ENCODE results near the gene NF2.

NF2 gene

GRCh38 chr22:29654882-29655281, 51.4 kb downstream of the NF2 start:
- DNase-seq (ENCODE audit: extremely low read depth, low read depth) = no peak
- no peak for TF ChIP-seq CTCF (IDR thresholded peaks at IDR 0.05; ENCODE audit: low read depth, low read length)

- no peak for DNase-seq (ENCODE audit: extremely low read depth, low read depth)
- no peak for TF ChIP-seq CTCF (IDR thresholded peaks at IDR 0.05; ENCODE audit: low read depth, low read length)
Observed at GRCh38 chr22:29658176-29658575, 54.7 kb downstream of the NF2 start.

- no peak for TF ChIP-seq CTCF (IDR thresholded peaks at IDR 0.05; ENCODE audit: low read depth, low read length)
- DNase-seq (ENCODE audit: extremely low read depth, low read depth) = no peak
Observed at GRCh38 chr22:29660021-29660420, 56.6 kb downstream of the NF2 start.

GRCh38 chr22:29661336-29661735, 57.9 kb downstream of the NF2 start:
- no peak for TF ChIP-seq CTCF (IDR thresholded peaks at IDR 0.05; ENCODE audit: low read depth, low read length)
- peak; percentile 10 for DNase-seq (ENCODE audit: extremely low read depth, low read depth)

- TF ChIP-seq CTCF (IDR thresholded peaks at IDR 0.05; ENCODE audit: low read depth, low read length) = no peak
- no peak for DNase-seq (ENCODE audit: extremely low read depth, low read depth)
Observed at GRCh38 chr22:29663180-29663821, 59.9 kb downstream of the NF2 start.

- no peak for DNase-seq (ENCODE audit: extremely low read depth, low read depth)
- TF ChIP-seq CTCF (IDR thresholded peaks at IDR 0.05; ENCODE audit: low read depth, low read length) = no peak
Observed at GRCh38 chr22:29665486-29665885, 62.1 kb downstream of the NF2 start.

- TF ChIP-seq CTCF (IDR thresholded peaks at IDR 0.05; ENCODE audit: low read depth, low read length) = no peak
Observed at GRCh38 chr22:29668673-29669072, 65.2 kb downstream of the NF2 start.

More at GRCh38 chr22:29668673-29669072, 65.2 kb downstream of the NF2 start:
- DNase-seq (ENCODE audit: extremely low read depth, low read depth) = no peak

Data from AG09319 (cell line).